Measurements from ENCODE around the gene TRAPPC12. TPM values are rescaled to one million over a fixed set of nuclear protein-coding genes. Genes with fewer than 3 reads are reported as not detected.

Gene TRAPPC12
- total RNA-seq, 4 donors from 2014 or later: 78.2 to 341 (median 183) TPM

GRCh38 chr2:3389193-3389592 lies 9.7 kb downstream of the TRAPPC12 start:
- Histone ChIP-seq H3K27me3 (no peaks in the 10 kb centered on the region), H3K36me3 (peaks cover 0 to 35% (median 14%) of the 10 kb centered on the region in 4 donors), H3K4me1 (no peaks in the 10 kb centered on the region), H3K9me3 (no peaks in the 10 kb centered on the region), H3K27ac (no peak overlapping the region), H3K4me3 (no peak overlapping the region)
- WGBS, 2 donors (ENCODE audit: low coverage in 1 of 2): 93 to 96% methylated on average over 3 to 28 of the region's 29 CpGs
- intact Hi-C loops (cut with DNase I; ENCODE audit: low total_unique reads) (no loop called here), in situ Hi-C loops (cut with MboI; ENCODE audit: low pct_ligation_motif_present in 1 of 4, low pct_unique_long_range_greater_than_20kb in 1 of 4, low sequenced_read_pairs in 3 of 4) (no loop called here)
- TF ChIP-seq CTCF (IDR thresholded peaks at IDR 0.05): no peak
- TF ChIP-seq POLR2AphosphoS5 (IDR thresholded peaks at IDR 0.05): no peak
- TF ChIP-seq POLR2A (IDR thresholded peaks at IDR 0.05): no peak
- TF ChIP-seq EP300 (IDR thresholded peaks at IDR 0.05; ENCODE audit: low read depth): no peak
- no peak for DNase-seq

GRCh38 chr2:3390041-3390440 lies 10.5 kb downstream of the TRAPPC12 start:
- Histone ChIP-seq H3K27me3 (no peaks in the 10 kb centered on the region), H3K27ac (no peak overlapping the region), H3K4me3 (no peak overlapping the region), H3K4me1 (no peaks in the 10 kb centered on the region), H3K9me3 (no peaks in the 10 kb centered on the region), H3K36me3 (peaks cover 0 to 43% (median 14%) of the 10 kb centered on the region in 4 donors)
- in situ Hi-C loops (cut with MboI; ENCODE audit: low pct_ligation_motif_present in 1 of 4, low pct_unique_long_range_greater_than_20kb in 1 of 4, low sequenced_read_pairs in 3 of 4) (no loop called here), intact Hi-C loops (cut with DNase I; ENCODE audit: low total_unique reads) (no loop called here)
- WGBS, 2 donors (ENCODE audit: low coverage in 1 of 2): 96 to 99% methylated on average over 8 of the region's 8 CpGs
- DNase-seq: no peak
- TF ChIP-seq POLR2AphosphoS5 (IDR thresholded peaks at IDR 0.05) (no peak), POLR2A (IDR thresholded peaks at IDR 0.05) (no peak), EP300 (IDR thresholded peaks at IDR 0.05; ENCODE audit: low read depth) (no peak), CTCF (IDR thresholded peaks at IDR 0.05) (no peak)

GRCh38 chr2:3392216-3392615 lies 12.7 kb downstream of the TRAPPC12 start:
- intact Hi-C loops (cut with DNase I; ENCODE audit: low total_unique reads) (no loop called here), in situ Hi-C loops (cut with MboI; ENCODE audit: low pct_ligation_motif_present in 1 of 4, low pct_unique_long_range_greater_than_20kb in 1 of 4, low sequenced_read_pairs in 3 of 4) (no loop called here)
- TF ChIP-seq EP300 (IDR thresholded peaks at IDR 0.05; ENCODE audit: low read depth) (no peak), CTCF (IDR thresholded peaks at IDR 0.05) (no peak), POLR2AphosphoS5 (IDR thresholded peaks at IDR 0.05) (no peak)
- Histone ChIP-seq H3K9me3 (peaks cover 14 to 15% of the 10 kb centered on the region in 2 donors), H3K4me1 (no peaks in the 10 kb centered on the region), H3K4me3 (no peak overlapping the region), H3K27ac (no peak overlapping the region), H3K36me3 (peaks cover 0 to 56% (median 21%) of the 10 kb centered on the region in 4 donors), H3K27me3 (no peaks in the 10 kb centered on the region)
- DNase-seq: no peak
- 93% methylated on average over 4 of the region's 4 CpGs; no CpG with 5 or more reads in 1 of the 2 donors for WGBS, 2 donors (ENCODE audit: low coverage in 1 of 2)

GRCh38 chr2:3396920-3397559 lies 17.5 kb downstream of the TRAPPC12 start:
- in situ Hi-C loops (cut with MboI; ENCODE audit: low pct_ligation_motif_present in 1 of 4, low pct_unique_long_range_greater_than_20kb in 1 of 4, low sequenced_read_pairs in 3 of 4): no loop called here
- Histone ChIP-seq H3K27ac (no peak overlapping the region), H3K4me1 (peaks cover 0 to 4% (median 0%) of the 10 kb centered on the region in 4 donors), H3K4me3 (no peak overlapping the region), H3K9me3 (peaks cover 14 to 16% of the 10 kb centered on the region in 2 donors), H3K27me3 (no peaks in the 10 kb centered on the region), H3K36me3 (peaks cover 0 to 34% (median 14%) of the 10 kb centered on the region in 4 donors)
- intact Hi-C loops (cut with DNase I; ENCODE audit: low total_unique reads): no loop called here
- WGBS, 2 donors (ENCODE audit: low coverage in 1 of 2): 82 to 98% methylated on average over 1 of the region's 1 CpG
- no peak for TF ChIP-seq POLR2AphosphoS5 (IDR thresholded peaks at IDR 0.05)
- TF ChIP-seq POLR2A (IDR thresholded peaks at IDR 0.05): no peak
- TF ChIP-seq CTCF (IDR thresholded peaks at IDR 0.05): no peak
- TF ChIP-seq EP300 (IDR thresholded peaks at IDR 0.05; ENCODE audit: low read depth): no peak
- DNase-seq: no peak

All from transverse colon (tissue), 4 donors.